HEK293 (cell line): Measurements from ENCODE around the gene MAP3K20.

Experiments
- GLIS1 ChIP-seq: fragments of 450-650 bp; formaldehyde crosslinking; IDR thresholded peaks from 2 replicates; pipeline ENCODE4 v1.5.1; 2016; ENCODE audit warnings: missing biosample characterization, missing genetic modification characterization
- KLF1 ChIP-seq: fragments of 450-650 bp; formaldehyde crosslinking; IDR thresholded peaks from 2 replicates; pipeline ENCODE4 v1.5.1; 2016; ENCODE audit warnings: missing biosample characterization, missing genetic modification characterization
- RBAK ChIP-seq: fragments of 450-650 bp; formaldehyde crosslinking; IDR thresholded peaks from 2 replicates; pipeline ENCODE4 v1.5.1; 2016; ENCODE audit warnings: missing biosample characterization, missing genetic modification characterization
- SCRT1 ChIP-seq: fragments of 450-650 bp; formaldehyde crosslinking; IDR thresholded peaks from 2 replicates; pipeline ENCODE4 v1.5.1; 2016; ENCODE audit warnings: missing biosample characterization, missing genetic modification characterization, borderline replicate concordance
- WT1 ChIP-seq: fragments of 450-650 bp; formaldehyde crosslinking; IDR thresholded peaks from 2 replicates; pipeline ENCODE4 v1.5.1; 2016; ENCODE audit warnings: missing biosample characterization, missing genetic modification characterization
- ZEB2 ChIP-seq: fragments of 450-650 bp; formaldehyde crosslinking; IDR thresholded peaks from 2 replicates; pipeline ENCODE4 v1.5.1; 2016; ENCODE audit warnings: missing biosample characterization, missing genetic modification characterization
- ZNF157 ChIP-seq: fragments of 450-650 bp; formaldehyde crosslinking; IDR thresholded peaks from 2 replicates; pipeline ENCODE4 v1.5.1; 2016; ENCODE audit warnings: missing biosample characterization, missing genetic modification characterization
- ZNF169 ChIP-seq: fragments of 450-650 bp; formaldehyde crosslinking; IDR thresholded peaks from 2 replicates; pipeline ENCODE4 v1.5.1; 2016; ENCODE audit warnings: missing biosample characterization, missing genetic modification characterization
- ZNF24 ChIP-seq: fragments of 450-650 bp; formaldehyde crosslinking; IDR thresholded peaks from 2 replicates; pipeline ENCODE4 v1.5.1; 2016; ENCODE audit warnings: missing biosample characterization, missing genetic modification characterization
- ZNF292 ChIP-seq: fragments of 450-650 bp; formaldehyde crosslinking; IDR thresholded peaks from 2 replicates; pipeline ENCODE4 v1.5.1; 2016; ENCODE audit warnings: low read depth, missing biosample characterization, missing genetic modification characterization, borderline replicate concordance
- ZNF600 ChIP-seq: fragments of 450-650 bp; formaldehyde crosslinking; IDR thresholded peaks from 2 replicates; pipeline ENCODE4 v1.5.1; 2016; ENCODE audit warnings: missing biosample characterization, missing genetic modification characterization
- ZNF701 ChIP-seq: fragments of 450-650 bp; formaldehyde crosslinking; IDR thresholded peaks from 2 replicates; pipeline ENCODE4 v1.5.1; 2016; ENCODE audit warnings: missing biosample characterization, missing genetic modification characterization
- ZNF747 ChIP-seq: fragments of 450-650 bp; formaldehyde crosslinking; IDR thresholded peaks from 2 replicates; pipeline ENCODE4 v1.5.1; 2016; ENCODE audit warnings: missing biosample characterization, missing genetic modification characterization
- ZNF792 ChIP-seq: fragments of 450-650 bp; formaldehyde crosslinking; IDR thresholded peaks from 2 replicates; pipeline ENCODE4 v1.5.1; 2016; ENCODE audit warnings: missing biosample characterization, missing genetic modification characterization
- ZNF843 ChIP-seq: fragments of 450-650 bp; formaldehyde crosslinking; IDR thresholded peaks from 2 replicates; pipeline ENCODE4 v1.5.1; 2016; ENCODE audit warnings: missing biosample characterization, missing genetic modification characterization
- TF ChIP-seq, protein P1 (sequence below): fragments of 450-650 bp; formaldehyde crosslinking; IDR thresholded peaks from 2 replicates; pipeline ENCODE4 v1.5.1; 2017; ENCODE audit warnings: missing biosample characterization, mild to moderate bottlenecking, missing genetic modification characterization, moderate library complexity
- TF ChIP-seq, protein P2 (sequence below): fragments of 450-650 bp; formaldehyde crosslinking; IDR thresholded peaks from 2 replicates; pipeline ENCODE4 v1.5.1; 2016; ENCODE audit warnings: missing biosample characterization, missing genetic modification characterization
- TF ChIP-seq, protein P3 (sequence below): fragments of 450-650 bp; formaldehyde crosslinking; IDR thresholded peaks from 2 replicates; pipeline ENCODE4 v1.5.1; 2016; ENCODE audit warnings: missing biosample characterization, missing genetic modification characterization
- TF ChIP-seq, protein P4 (sequence below): fragments of 450-650 bp; formaldehyde crosslinking; IDR thresholded peaks from 2 replicates; pipeline ENCODE4 v1.5.1; 2016; ENCODE audit warnings: missing biosample characterization, missing genetic modification characterization
- TF ChIP-seq, protein P5 (sequence below): fragments of 450-650 bp; IDR thresholded peaks from 2 replicates; pipeline ENCODE4 v1.5.1; 2018; ENCODE audit warnings: missing biosample characterization, missing genetic modification characterization
- TF ChIP-seq, protein P6 (sequence below): IDR thresholded peaks from 2 replicates; pipeline ENCODE4 v1.6.1; 2011; ENCODE audit warnings: mild to moderate bottlenecking, low read depth, low read length, borderline replicate concordance
- TF ChIP-seq, protein P7 (sequence below): fragments of 450-650 bp; formaldehyde crosslinking; IDR thresholded peaks from 2 replicates; pipeline ENCODE4 v1.5.1; 2016; ENCODE audit warnings: missing biosample characterization, missing genetic modification characterization

MAP3K20 gene

DNA sequence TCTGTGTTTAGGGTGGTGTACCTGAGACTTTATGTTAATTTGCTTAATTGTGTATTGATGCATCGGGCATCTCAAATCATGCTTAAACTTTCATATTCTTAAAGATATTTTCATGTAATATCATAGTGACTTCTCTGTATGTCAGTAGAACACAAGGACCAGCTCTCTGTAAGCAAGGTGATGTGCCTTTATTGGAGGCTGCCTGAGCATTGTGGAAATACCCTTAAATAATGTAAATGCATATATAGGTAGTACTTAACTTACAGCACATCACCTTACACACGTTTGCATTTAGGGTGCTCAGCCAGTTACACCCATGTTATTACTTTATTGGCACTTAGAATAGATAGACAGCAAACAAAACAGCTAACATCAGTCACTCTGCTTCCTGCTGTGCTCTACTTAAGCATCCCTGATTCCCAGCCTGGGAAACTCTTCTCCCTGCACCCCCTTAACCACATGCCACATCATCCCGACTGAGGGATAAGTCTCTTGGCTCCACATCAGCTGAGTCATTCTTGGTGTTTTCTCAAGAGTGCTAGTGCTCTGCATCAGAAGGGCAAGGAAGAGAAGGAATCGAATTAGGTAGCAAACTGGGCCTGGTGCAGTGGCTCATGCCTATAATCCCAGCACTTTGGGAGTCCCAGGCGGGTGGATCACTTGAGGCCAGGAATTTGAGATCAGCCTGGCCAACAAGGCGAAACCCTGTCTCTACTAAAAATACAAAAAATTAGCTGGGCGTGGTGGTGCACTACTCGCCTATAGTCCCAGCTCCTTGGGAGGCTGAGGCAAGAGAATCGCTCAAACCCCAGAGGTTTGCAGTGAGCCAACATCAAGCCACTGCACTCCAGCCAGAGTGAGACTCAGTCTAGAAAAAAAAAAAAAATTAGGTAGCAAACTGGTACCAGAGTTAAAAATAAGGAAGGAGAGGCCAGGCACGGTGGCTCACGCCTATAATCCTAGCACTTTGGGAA, 108.7 kb downstream of the MAP3K20 start (continued):
- TF ChIP-seq, protein P1, sequence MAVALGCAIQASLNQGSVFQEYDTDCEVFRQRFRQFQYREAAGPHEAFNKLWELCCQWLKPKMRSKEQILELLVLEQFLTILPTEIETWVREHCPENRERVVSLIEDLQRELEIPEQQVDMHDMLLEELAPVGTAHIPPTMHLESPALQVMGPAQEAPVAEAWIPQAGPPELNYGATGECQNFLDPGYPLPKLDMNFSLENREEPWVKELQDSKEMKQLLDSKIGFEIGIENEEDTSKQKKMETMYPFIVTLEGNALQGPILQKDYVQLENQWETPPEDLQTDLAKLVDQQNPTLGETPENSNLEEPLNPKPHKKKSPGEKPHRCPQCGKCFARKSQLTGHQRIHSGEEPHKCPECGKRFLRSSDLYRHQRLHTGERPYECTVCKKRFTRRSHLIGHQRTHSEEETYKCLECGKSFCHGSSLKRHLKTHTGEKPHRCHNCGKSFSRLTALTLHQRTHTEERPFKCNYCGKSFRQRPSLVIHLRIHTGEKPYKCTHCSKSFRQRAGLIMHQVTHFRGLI (tag by site-specific recombination): no peak
- TF ChIP-seq ZNF843 (tag by site-specific recombination) (no peak), ZNF169 (no peak), RBAK (tag by site-specific recombination) (no peak), ZNF792 (tag by site-specific recombination) (no peak), ZNF292 (tag by site-specific recombination) (no peak), ZNF600 (peak; percentile 93), ZEB2 (peak; percentile 55; the same call in 1 of the 2 replicates), GLIS1 (tag by site-specific recombination) (no peak), ZNF701 (tag by site-specific recombination) (no peak), ZNF747 (no peak), ZNF24 (tag by site-specific recombination) (peak; percentile 68; the same call in 1 of the 2 replicates), WT1 (tag by site-specific recombination) (peak; percentile 54), ZNF157 (tag by site-specific recombination) (no peak), SCRT1 (tag by site-specific recombination) (no peak), KLF1 (tag by site-specific recombination) (no peak)
- TF ChIP-seq, protein P2, sequence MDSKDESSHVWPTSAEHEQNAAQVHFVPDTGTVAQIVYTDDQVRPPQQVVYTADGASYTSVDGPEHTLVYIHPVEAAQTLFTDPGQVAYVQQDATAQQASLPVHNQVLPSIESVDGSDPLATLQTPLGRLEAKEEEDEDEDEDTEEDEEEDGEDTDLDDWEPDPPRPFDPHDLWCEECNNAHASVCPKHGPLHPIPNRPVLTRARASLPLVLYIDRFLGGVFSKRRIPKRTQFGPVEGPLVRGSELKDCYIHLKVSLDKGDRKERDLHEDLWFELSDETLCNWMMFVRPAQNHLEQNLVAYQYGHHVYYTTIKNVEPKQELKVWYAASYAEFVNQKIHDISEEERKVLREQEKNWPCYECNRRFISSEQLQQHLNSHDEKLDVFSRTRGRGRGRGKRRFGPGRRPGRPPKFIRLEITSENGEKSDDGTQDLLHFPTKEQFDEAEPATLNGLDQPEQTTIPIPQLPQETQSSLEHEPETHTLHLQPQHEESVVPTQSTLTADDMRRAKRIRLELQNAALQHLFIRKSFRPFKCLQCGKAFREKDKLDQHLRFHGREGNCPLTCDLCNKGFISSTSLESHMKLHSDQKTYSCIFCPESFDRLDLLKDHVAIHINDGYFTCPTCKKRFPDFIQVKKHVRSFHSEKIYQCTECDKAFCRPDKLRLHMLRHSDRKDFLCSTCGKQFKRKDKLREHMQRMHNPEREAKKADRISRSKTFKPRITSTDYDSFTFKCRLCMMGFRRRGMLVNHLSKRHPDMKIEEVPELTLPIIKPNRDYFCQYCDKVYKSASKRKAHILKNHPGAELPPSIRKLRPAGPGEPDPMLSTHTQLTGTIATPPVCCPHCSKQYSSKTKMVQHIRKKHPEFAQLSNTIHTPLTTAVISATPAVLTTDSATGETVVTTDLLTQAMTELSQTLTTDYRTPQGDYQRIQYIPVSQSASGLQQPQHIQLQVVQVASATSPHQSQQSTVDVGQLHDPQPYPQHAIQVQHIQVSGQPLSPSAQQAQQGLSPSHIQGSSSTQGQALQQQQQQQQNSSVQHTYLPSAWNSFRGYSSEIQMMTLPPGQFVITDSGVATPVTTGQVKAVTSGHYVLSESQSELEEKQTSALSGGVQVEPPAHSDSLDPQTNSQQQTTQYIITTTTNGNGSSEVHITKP (tag by site-specific recombination): peak; percentile 47; the same call in 1 of the 2 replicates
- TF ChIP-seq, protein P3, sequence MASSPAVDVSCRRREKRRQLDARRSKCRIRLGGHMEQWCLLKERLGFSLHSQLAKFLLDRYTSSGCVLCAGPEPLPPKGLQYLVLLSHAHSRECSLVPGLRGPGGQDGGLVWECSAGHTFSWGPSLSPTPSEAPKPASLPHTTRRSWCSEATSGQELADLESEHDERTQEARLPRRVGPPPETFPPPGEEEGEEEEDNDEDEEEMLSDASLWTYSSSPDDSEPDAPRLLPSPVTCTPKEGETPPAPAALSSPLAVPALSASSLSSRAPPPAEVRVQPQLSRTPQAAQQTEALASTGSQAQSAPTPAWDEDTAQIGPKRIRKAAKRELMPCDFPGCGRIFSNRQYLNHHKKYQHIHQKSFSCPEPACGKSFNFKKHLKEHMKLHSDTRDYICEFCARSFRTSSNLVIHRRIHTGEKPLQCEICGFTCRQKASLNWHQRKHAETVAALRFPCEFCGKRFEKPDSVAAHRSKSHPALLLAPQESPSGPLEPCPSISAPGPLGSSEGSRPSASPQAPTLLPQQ (tag by site-specific recombination): 0 out of 2 replicates have a peak, but pooled peaks have one; percentile 36
- TF ChIP-seq, protein P4, sequence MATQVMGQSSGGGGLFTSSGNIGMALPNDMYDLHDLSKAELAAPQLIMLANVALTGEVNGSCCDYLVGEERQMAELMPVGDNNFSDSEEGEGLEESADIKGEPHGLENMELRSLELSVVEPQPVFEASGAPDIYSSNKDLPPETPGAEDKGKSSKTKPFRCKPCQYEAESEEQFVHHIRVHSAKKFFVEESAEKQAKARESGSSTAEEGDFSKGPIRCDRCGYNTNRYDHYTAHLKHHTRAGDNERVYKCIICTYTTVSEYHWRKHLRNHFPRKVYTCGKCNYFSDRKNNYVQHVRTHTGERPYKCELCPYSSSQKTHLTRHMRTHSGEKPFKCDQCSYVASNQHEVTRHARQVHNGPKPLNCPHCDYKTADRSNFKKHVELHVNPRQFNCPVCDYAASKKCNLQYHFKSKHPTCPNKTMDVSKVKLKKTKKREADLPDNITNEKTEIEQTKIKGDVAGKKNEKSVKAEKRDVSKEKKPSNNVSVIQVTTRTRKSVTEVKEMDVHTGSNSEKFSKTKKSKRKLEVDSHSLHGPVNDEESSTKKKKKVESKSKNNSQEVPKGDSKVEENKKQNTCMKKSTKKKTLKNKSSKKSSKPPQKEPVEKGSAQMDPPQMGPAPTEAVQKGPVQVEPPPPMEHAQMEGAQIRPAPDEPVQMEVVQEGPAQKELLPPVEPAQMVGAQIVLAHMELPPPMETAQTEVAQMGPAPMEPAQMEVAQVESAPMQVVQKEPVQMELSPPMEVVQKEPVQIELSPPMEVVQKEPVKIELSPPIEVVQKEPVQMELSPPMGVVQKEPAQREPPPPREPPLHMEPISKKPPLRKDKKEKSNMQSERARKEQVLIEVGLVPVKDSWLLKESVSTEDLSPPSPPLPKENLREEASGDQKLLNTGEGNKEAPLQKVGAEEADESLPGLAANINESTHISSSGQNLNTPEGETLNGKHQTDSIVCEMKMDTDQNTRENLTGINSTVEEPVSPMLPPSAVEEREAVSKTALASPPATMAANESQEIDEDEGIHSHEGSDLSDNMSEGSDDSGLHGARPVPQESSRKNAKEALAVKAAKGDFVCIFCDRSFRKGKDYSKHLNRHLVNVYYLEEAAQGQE (tag by site-specific recombination): no peak
- TF ChIP-seq, protein P5, sequence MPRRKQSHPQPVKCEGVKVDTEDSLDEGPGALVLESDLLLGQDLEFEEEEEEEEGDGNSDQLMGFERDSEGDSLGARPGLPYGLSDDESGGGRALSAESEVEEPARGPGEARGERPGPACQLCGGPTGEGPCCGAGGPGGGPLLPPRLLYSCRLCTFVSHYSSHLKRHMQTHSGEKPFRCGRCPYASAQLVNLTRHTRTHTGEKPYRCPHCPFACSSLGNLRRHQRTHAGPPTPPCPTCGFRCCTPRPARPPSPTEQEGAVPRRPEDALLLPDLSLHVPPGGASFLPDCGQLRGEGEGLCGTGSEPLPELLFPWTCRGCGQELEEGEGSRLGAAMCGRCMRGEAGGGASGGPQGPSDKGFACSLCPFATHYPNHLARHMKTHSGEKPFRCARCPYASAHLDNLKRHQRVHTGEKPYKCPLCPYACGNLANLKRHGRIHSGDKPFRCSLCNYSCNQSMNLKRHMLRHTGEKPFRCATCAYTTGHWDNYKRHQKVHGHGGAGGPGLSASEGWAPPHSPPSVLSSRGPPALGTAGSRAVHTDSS (tag by site-specific recombination): no peak
- TF ChIP-seq, protein P6, sequence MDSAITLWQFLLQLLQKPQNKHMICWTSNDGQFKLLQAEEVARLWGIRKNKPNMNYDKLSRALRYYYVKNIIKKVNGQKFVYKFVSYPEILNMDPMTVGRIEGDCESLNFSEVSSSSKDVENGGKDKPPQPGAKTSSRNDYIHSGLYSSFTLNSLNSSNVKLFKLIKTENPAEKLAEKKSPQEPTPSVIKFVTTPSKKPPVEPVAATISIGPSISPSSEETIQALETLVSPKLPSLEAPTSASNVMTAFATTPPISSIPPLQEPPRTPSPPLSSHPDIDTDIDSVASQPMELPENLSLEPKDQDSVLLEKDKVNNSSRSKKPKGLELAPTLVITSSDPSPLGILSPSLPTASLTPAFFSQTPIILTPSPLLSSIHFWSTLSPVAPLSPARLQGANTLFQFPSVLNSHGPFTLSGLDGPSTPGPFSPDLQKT: no peak
- TF ChIP-seq, protein P7, sequence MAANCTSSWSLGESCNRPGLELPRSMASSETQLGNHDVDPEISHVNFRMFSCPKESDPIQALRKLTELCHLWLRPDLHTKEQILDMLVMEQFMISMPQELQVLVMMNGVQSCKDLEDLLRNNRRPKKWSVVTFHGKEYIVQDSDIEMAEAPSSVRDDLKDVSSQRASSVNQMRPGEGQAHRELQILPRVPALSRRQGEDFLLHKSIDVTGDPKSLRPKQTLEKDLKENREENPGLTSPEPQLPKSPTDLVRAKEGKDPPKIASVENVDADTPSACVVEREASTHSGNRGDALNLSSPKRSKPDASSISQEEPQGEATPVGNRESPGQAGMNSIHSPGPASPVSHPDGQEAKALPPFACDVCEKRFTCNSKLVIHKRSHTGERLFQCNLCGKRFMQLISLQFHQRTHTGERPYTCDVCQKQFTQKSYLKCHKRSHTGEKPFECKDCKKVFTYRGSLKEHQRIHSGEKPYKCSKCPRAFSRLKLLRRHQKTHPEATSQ (tag by site-specific recombination): no peak
